ENCODE data around the gene PTPMT1.

DNA sequence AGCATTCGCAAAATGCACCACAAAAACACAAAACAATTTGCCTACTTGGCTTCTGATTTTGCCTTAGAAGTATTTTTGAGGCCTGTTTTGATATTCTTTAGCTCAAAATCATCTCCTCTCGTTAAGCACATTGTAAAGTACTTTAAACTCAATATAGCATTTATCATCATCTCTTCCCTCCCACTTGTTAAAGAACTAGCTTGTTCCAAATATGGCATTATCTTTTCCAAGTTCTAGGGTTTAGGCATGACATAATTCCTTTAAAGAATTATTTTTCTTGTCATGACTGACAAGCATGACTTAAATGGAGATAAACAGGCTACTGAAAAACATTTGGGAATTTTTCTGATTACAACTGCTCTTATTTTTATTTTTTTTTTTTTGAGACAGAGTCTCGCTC lies 33.7 kb upstream of the PTPMT1 start:
- no peak for TF ChIP-seq NANOG (IDR thresholded peaks at IDR 0.05; ENCODE audit: borderline replicate concordance)
- TF ChIP-seq, protein P1, sequence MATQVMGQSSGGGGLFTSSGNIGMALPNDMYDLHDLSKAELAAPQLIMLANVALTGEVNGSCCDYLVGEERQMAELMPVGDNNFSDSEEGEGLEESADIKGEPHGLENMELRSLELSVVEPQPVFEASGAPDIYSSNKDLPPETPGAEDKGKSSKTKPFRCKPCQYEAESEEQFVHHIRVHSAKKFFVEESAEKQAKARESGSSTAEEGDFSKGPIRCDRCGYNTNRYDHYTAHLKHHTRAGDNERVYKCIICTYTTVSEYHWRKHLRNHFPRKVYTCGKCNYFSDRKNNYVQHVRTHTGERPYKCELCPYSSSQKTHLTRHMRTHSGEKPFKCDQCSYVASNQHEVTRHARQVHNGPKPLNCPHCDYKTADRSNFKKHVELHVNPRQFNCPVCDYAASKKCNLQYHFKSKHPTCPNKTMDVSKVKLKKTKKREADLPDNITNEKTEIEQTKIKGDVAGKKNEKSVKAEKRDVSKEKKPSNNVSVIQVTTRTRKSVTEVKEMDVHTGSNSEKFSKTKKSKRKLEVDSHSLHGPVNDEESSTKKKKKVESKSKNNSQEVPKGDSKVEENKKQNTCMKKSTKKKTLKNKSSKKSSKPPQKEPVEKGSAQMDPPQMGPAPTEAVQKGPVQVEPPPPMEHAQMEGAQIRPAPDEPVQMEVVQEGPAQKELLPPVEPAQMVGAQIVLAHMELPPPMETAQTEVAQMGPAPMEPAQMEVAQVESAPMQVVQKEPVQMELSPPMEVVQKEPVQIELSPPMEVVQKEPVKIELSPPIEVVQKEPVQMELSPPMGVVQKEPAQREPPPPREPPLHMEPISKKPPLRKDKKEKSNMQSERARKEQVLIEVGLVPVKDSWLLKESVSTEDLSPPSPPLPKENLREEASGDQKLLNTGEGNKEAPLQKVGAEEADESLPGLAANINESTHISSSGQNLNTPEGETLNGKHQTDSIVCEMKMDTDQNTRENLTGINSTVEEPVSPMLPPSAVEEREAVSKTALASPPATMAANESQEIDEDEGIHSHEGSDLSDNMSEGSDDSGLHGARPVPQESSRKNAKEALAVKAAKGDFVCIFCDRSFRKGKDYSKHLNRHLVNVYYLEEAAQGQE (IDR thresholded peaks at IDR 0.05; ENCODE audit: unreplicated experiment), result no peak
- TF ChIP-seq, protein P2, sequence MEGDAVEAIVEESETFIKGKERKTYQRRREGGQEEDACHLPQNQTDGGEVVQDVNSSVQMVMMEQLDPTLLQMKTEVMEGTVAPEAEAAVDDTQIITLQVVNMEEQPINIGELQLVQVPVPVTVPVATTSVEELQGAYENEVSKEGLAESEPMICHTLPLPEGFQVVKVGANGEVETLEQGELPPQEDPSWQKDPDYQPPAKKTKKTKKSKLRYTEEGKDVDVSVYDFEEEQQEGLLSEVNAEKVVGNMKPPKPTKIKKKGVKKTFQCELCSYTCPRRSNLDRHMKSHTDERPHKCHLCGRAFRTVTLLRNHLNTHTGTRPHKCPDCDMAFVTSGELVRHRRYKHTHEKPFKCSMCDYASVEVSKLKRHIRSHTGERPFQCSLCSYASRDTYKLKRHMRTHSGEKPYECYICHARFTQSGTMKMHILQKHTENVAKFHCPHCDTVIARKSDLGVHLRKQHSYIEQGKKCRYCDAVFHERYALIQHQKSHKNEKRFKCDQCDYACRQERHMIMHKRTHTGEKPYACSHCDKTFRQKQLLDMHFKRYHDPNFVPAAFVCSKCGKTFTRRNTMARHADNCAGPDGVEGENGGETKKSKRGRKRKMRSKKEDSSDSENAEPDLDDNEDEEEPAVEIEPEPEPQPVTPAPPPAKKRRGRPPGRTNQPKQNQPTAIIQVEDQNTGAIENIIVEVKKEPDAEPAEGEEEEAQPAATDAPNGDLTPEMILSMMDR (conservative IDR thresholded peaks at IDR 0.05; ENCODE audit: low read depth in 2 of 2), result no peak
- TF ChIP-seq, protein P3, sequence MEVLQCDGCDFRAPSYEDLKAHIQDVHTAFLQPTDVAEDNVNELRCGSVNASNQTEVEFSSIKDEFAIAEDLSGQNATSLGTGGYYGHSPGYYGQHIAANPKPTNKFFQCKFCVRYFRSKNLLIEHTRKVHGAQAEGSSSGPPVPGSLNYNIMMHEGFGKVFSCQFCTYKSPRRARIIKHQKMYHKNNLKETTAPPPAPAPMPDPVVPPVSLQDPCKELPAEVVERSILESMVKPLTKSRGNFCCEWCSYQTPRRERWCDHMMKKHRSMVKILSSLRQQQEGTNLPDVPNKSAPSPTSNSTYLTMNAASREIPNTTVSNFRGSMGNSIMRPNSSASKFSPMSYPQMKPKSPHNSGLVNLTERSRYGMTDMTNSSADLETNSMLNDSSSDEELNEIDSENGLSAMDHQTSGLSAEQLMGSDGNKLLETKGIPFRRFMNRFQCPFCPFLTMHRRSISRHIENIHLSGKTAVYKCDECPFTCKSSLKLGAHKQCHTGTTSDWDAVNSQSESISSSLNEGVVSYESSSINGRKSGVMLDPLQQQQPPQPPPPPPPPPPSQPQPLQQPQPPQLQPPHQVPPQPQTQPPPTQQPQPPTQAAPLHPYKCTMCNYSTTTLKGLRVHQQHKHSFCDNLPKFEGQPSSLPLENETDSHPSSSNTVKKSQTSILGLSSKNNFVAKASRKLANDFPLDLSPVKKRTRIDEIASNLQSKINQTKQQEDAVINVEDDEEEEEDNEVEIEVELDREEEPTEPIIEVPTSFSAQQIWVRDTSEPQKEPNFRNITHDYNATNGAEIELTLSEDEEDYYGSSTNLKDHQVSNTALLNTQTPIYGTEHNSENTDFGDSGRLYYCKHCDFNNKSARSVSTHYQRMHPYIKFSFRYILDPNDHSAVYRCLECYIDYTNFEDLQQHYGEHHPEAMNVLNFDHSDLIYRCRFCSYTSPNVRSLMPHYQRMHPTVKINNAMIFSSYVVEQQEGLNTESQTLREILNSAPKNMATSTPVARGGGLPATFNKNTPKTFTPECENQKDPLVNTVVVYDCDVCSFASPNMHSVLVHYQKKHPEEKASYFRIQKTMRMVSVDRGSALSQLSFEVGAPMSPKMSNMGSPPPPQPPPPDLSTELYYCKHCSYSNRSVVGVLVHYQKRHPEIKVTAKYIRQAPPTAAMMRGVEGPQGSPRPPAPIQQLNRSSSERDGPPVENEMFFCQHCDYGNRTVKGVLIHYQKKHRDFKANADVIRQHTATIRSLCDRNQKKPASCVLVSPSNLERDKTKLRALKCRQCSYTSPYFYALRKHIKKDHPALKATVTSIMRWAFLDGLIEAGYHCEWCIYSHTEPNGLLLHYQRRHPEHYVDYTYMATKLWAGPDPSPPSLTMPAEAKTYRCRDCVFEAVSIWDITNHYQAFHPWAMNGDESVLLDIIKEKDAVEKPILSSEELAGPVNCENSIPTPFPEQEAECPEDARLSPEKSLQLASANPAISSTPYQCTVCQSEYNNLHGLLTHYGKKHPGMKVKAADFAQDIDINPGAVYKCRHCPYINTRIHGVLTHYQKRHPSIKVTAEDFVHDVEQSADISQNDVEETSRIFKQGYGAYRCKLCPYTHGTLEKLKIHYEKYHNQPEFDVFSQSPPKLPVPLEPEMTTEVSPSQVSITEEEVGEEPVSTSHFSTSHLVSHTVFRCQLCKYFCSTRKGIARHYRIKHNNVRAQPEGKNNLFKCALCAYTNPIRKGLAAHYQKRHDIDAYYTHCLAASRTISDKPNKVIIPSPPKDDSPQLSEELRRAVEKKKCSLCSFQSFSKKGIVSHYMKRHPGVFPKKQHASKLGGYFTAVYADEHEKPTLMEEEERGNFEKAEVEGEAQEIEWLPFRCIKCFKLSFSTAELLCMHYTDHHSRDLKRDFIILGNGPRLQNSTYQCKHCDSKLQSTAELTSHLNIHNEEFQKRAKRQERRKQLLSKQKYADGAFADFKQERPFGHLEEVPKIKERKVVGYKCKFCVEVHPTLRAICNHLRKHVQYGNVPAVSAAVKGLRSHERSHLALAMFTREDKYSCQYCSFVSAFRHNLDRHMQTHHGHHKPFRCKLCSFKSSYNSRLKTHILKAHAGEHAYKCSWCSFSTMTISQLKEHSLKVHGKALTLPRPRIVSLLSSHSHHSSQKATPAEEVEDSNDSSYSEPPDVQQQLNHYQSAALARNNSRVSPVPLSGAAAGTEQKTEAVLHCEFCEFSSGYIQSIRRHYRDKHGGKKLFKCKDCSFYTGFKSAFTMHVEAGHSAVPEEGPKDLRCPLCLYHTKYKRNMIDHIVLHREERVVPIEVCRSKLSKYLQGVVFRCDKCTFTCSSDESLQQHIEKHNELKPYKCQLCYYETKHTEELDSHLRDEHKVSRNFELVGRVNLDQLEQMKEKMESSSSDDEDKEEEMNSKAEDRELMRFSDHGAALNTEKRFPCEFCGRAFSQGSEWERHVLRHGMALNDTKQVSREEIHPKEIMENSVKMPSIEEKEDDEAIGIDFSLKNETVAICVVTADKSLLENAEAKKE (CRISPR knock-in tag; IDR thresholded peaks at IDR 0.05), result no peak
- no peak for TF ChIP-seq EZH2 (IDR thresholded peaks at IDR 0.05; ENCODE audit: low read depth, unreplicated experiment)
- TF ChIP-seq POLR2AphosphoS5 (IDR thresholded peaks at IDR 0.05; ENCODE audit: low read depth), result no peak
- no peak for TF ChIP-seq EZH2phosphoT487 (IDR thresholded peaks at IDR 0.05; ENCODE audit: unreplicated experiment)
- TF ChIP-seq ZNF331 (CRISPR knock-in tag; IDR thresholded peaks at IDR 0.05; ENCODE audit: low read depth), result no peak
- TF ChIP-seq CREB1 (CRISPR knock-in tag; IDR thresholded peaks at IDR 0.05; ENCODE audit: low read depth), result no peak
- no peak for TF ChIP-seq ZNF114 (CRISPR knock-in tag; IDR thresholded peaks at IDR 0.05)
- no peak for TF ChIP-seq JUNB (IDR thresholded peaks at IDR 0.05; ENCODE audit: unreplicated experiment)

Measured in GM23338 (cell line).